ENCODE data around the gene JAM3.
A peak's percentile ranks its signal among the peaks of the same experiment; 100 is the strongest.
"Not testable (repeated sequence)": the region's sequence is repeated elsewhere in the genome, so short reads cannot be mapped to it uniquely, and the experiment has no call there.

JAM3 gene

GRCh38 chr11:134074766-134075165 is 5.9 kb downstream of the JAM3 start:
- peak overlapping the region; percentile 7 for H3K9ac ChIP-seq (ENCODE audit: low read length)
- peaks cover 2% of the 10 kb centered on the region for H3K79me1 ChIP-seq (replicated peaks; ENCODE audit: low read length, poor library complexity, severe bottlenecking)

GRCh38 chr11:134079317-134079716 is 10.4 kb downstream of the JAM3 start:
- H4K91ac ChIP-seq (ENCODE audit: low read length): no peak overlapping the region
- H3K18ac ChIP-seq (ENCODE audit: low read depth in 1 of 2, low read length in 2 of 2): no peak overlapping the region
- H3K9ac ChIP-seq (ENCODE audit: low read length): peak overlapping the region; percentile 50
- no peak overlapping the region for H2BK5ac ChIP-seq (ENCODE audit: low read depth, low read length, poor library complexity, severe bottlenecking)
- no peak overlapping the region for H3K23ac ChIP-seq (ENCODE audit: low read length in 2 of 2)
- no peak overlapping the region for H2BK15ac ChIP-seq (ENCODE audit: low read depth, poor library complexity, severe bottlenecking)
- no peak overlapping the region for H3K4ac ChIP-seq (ENCODE audit: low read depth in 1 of 2, low read length in 2 of 2)
- H2BK12ac ChIP-seq (ENCODE audit: low read length in 2 of 2): no peak overlapping the region
- H3K36me3 ChIP-seq (ENCODE audit: control insufficient read depth in 1 of 2, insufficient read depth in 2 of 2, low read depth in 1 of 2, low read length in 2 of 2): no peaks in the 10 kb centered on the region
- no peaks in the 10 kb centered on the region for H3K4me1 ChIP-seq (ENCODE audit: control insufficient read depth, insufficient read depth, low read depth, low read length)
- H3K27ac ChIP-seq (ENCODE audit: low read length, poor library complexity, severe bottlenecking): no peak overlapping the region
- peak overlapping the region in 1 of 2 experiments; percentile 3 for H3K4me3 ChIP-seq (ENCODE audit: insufficient read depth in 1 of 2, low read depth in 1 of 2, low read length in 2 of 2)
- WGBS: 95% methylated on average over 4 of the region's 5 CpGs
- no peak overlapping the region for H2AK5ac ChIP-seq (ENCODE audit: low read length, severe bottlenecking)
- H3K14ac ChIP-seq (ENCODE audit: low read length in 2 of 2): no peak overlapping the region
- no peak overlapping the region for H2BK120ac ChIP-seq (ENCODE audit: low read depth, low read length)
- H4K8ac ChIP-seq (ENCODE audit: low read length): no peak overlapping the region
- no peaks in the 10 kb centered on the region for H3K9me3 ChIP-seq (ENCODE audit: control insufficient read depth, low read length)
- H3K79me1 ChIP-seq (replicated peaks; ENCODE audit: low read length, poor library complexity, severe bottlenecking): peaks cover 6% of the 10 kb centered on the region
- DNase-seq: no peak
- H3K4me2 ChIP-seq (ENCODE audit: low read length, poor library complexity, severe bottlenecking): no peak overlapping the region
- no peak overlapping the region for H2AFZ ChIP-seq (ENCODE audit: low read depth, low read length)
- H3K27me3 ChIP-seq (ENCODE audit: control insufficient read depth in 1 of 2, insufficient read depth in 1 of 2, low read length in 2 of 2): no peaks in the 10 kb centered on the region

More at GRCh38 chr11:134074766-134075165, 5.9 kb downstream of the JAM3 start:
- no peak overlapping the region for H3K4me2 ChIP-seq (ENCODE audit: low read length, poor library complexity, severe bottlenecking)
- no peak overlapping the region for H2BK120ac ChIP-seq (ENCODE audit: low read depth, low read length)
- no peak overlapping the region for H3K18ac ChIP-seq (ENCODE audit: low read depth in 1 of 2, low read length in 2 of 2)
- H2BK15ac ChIP-seq (ENCODE audit: low read depth, poor library complexity, severe bottlenecking): no peak overlapping the region
- no peak overlapping the region for H3K27ac ChIP-seq (ENCODE audit: low read length, poor library complexity, severe bottlenecking)
- no peak for DNase-seq
- H2AK5ac ChIP-seq (ENCODE audit: low read length, severe bottlenecking): no peak overlapping the region
- H4K91ac ChIP-seq (ENCODE audit: low read length): no peak overlapping the region
- H3K4ac ChIP-seq (ENCODE audit: low read depth in 1 of 2, low read length in 2 of 2): no peak overlapping the region
- no peak overlapping the region for H2AFZ ChIP-seq (ENCODE audit: low read depth, low read length)
- no peaks in the 10 kb centered on the region for H3K36me3 ChIP-seq (ENCODE audit: control insufficient read depth in 1 of 2, insufficient read depth in 2 of 2, low read depth in 1 of 2, low read length in 2 of 2)
- H3K27me3 ChIP-seq (ENCODE audit: control insufficient read depth in 1 of 2, insufficient read depth in 1 of 2, low read length in 2 of 2): peaks cover 0 to 6% of the 10 kb centered on the region in 2 experiments
- WGBS: 57% methylated on average over 1 of the region's 1 CpG
- H2BK12ac ChIP-seq (ENCODE audit: low read length in 2 of 2): no peak overlapping the region
- no peaks in the 10 kb centered on the region for H3K4me1 ChIP-seq (ENCODE audit: control insufficient read depth, insufficient read depth, low read depth, low read length)
- H2BK5ac ChIP-seq (ENCODE audit: low read depth, low read length, poor library complexity, severe bottlenecking): no peak overlapping the region
- H3K9me3 ChIP-seq (ENCODE audit: control insufficient read depth, low read length): no peaks in the 10 kb centered on the region
- no peak overlapping the region for H3K14ac ChIP-seq (ENCODE audit: low read length in 2 of 2)
- H3K23ac ChIP-seq (ENCODE audit: low read length in 2 of 2): no peak overlapping the region
- no peak overlapping the region for H3K4me3 ChIP-seq (ENCODE audit: insufficient read depth in 1 of 2, low read depth in 1 of 2, low read length in 2 of 2)
- H4K8ac ChIP-seq (ENCODE audit: low read length): no peak overlapping the region

DNA sequence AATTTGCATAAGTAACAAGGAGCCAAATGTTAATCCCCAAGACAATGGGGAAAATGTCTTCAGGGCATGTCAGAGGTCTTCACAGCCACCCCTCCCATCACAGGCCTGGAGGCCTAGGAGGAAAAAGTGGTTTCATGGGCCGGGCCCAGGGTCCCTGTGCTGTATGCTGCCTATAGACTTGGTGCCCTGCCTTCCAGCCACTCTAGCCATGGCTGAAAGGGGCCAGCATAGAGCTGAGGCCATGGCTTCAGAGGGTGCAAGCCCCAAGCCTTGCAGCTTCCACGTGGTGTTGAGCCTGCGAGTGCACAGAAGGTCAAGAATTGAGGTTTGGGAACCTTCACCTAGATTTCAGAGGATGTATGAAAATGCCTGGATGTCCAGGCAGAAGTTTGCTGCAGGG is 12.4 kb downstream of the JAM3 start:
- not testable (repeated sequence) for H3K4me1 ChIP-seq (ENCODE audit: control insufficient read depth, insufficient read depth, low read depth, low read length); H3K9me3 ChIP-seq (ENCODE audit: control insufficient read depth, low read length); H3K9ac ChIP-seq (ENCODE audit: low read length); H2BK5ac ChIP-seq (ENCODE audit: low read depth, low read length, poor library complexity, severe bottlenecking); DNase-seq; H2AK5ac ChIP-seq (ENCODE audit: low read length, severe bottlenecking); H3K79me1 ChIP-seq (replicated peaks; ENCODE audit: low read length, poor library complexity, severe bottlenecking); H3K4me3 ChIP-seq (ENCODE audit: insufficient read depth in 1 of 2, low read depth in 1 of 2, low read length in 2 of 2); H3K4ac ChIP-seq (ENCODE audit: low read depth in 1 of 2, low read length in 2 of 2); H3K4me2 ChIP-seq (ENCODE audit: low read length, poor library complexity, severe bottlenecking); H3K23ac ChIP-seq (ENCODE audit: low read length in 2 of 2); H2BK120ac ChIP-seq (ENCODE audit: low read depth, low read length); H4K91ac ChIP-seq (ENCODE audit: low read length); H3K14ac ChIP-seq (ENCODE audit: low read length in 2 of 2); H4K8ac ChIP-seq (ENCODE audit: low read length); H3K27ac ChIP-seq (ENCODE audit: low read length, poor library complexity, severe bottlenecking); H2BK15ac ChIP-seq (ENCODE audit: low read depth, poor library complexity, severe bottlenecking); H3K27me3 ChIP-seq (ENCODE audit: control insufficient read depth in 1 of 2, insufficient read depth in 1 of 2, low read length in 2 of 2); H2BK12ac ChIP-seq (ENCODE audit: low read length in 2 of 2); H3K18ac ChIP-seq (ENCODE audit: low read depth in 1 of 2, low read length in 2 of 2); H3K36me3 ChIP-seq (ENCODE audit: control insufficient read depth in 1 of 2, insufficient read depth in 2 of 2, low read depth in 1 of 2, low read length in 2 of 2); H2AFZ ChIP-seq (ENCODE audit: low read depth, low read length)
- WGBS: 96% methylated on average over 3 of the region's 3 CpGs

DNA sequence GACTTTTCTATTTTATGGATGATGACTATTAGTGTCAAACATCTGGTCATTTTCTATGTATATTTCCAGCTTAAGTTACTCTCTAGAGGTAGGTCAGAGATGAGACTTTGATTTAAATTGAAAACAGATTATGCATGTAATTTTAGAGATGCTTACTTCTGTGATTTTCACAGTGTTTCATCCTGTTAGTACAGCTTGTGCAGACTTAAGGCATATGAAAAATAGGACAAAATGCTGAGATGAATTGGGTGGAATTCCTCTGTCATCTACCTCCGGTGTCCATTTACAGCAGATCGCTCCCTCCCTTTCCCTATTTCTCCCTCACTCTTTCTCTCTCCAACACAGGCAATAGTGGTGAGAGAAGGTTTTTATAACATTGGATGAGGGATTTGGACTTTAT is 14.1 kb downstream of the JAM3 start:
- whole genome bisulfite sequencing: no CpG with 5 or more reads among the region's 2 CpGs
- Histone ChIP-seq H3K18ac (ENCODE audit: low read depth in 1 of 2, low read length in 2 of 2) (no peak overlapping the region), H3K9me3 (ENCODE audit: control insufficient read depth, low read length) (no peaks in the 10 kb centered on the region)

More for the DNA sequence above, 14.1 kb downstream of the JAM3 start:
- Histone ChIP-seq H3K9ac (ENCODE audit: low read length) (peak overlapping the region; percentile 10), H3K79me1 (replicated peaks; ENCODE audit: low read length, poor library complexity, severe bottlenecking) (peaks cover 6% of the 10 kb centered on the region), H3K27me3 (ENCODE audit: control insufficient read depth in 1 of 2, insufficient read depth in 1 of 2, low read length in 2 of 2) (no peaks in the 10 kb centered on the region), H2BK15ac (ENCODE audit: low read depth, poor library complexity, severe bottlenecking) (no peak overlapping the region), H3K36me3 (ENCODE audit: control insufficient read depth in 1 of 2, insufficient read depth in 2 of 2, low read depth in 1 of 2, low read length in 2 of 2) (no peaks in the 10 kb centered on the region), H2AFZ (ENCODE audit: low read depth, low read length) (no peak overlapping the region), H3K4ac (ENCODE audit: low read depth in 1 of 2, low read length in 2 of 2) (no peak overlapping the region), H3K27ac (ENCODE audit: low read length, poor library complexity, severe bottlenecking) (no peak overlapping the region), H2BK12ac (ENCODE audit: low read length in 2 of 2) (no peak overlapping the region), H3K4me1 (ENCODE audit: control insufficient read depth, insufficient read depth, low read depth, low read length) (no peaks in the 10 kb centered on the region), H2AK5ac (ENCODE audit: low read length, severe bottlenecking) (no peak overlapping the region), H3K23ac (ENCODE audit: low read length in 2 of 2) (no peak overlapping the region), H3K4me2 (ENCODE audit: low read length, poor library complexity, severe bottlenecking) (no peak overlapping the region), H4K91ac (ENCODE audit: low read length) (no peak overlapping the region), H4K8ac (ENCODE audit: low read length) (no peak overlapping the region), H2BK120ac (ENCODE audit: low read depth, low read length) (no peak overlapping the region), H2BK5ac (ENCODE audit: low read depth, low read length, poor library complexity, severe bottlenecking) (no peak overlapping the region), H3K4me3 (ENCODE audit: insufficient read depth in 1 of 2, low read depth in 1 of 2, low read length in 2 of 2) (no peak overlapping the region), H3K14ac (ENCODE audit: low read length in 2 of 2) (no peak overlapping the region)
- DNase-seq: no peak
